ENCODE data around the gene ZNF267. TPM values are rescaled to one million over a fixed set of nuclear protein-coding genes. Genes with fewer than 3 reads are reported as not detected.
"Not testable (repeated sequence)": the region's sequence is repeated elsewhere in the genome, so short reads cannot be mapped to it uniquely, and the experiment has no call there.

The ZNF267 gene
- total RNA-seq (2014; rRNA removed; shearing (Covaris generic)), result 5.1 and 6.7 TPM in 2 replicates

- DNase-seq (ENCODE audit: low spot score), result peak; percentile 95
These were observed at the start of gene ZNF267 for GRCh38 chr16:31873556-31874365. Gene ZNF267, plus strand, starts transcription at chr16:31873807. Its CDS starts 160 bp downstream, at chr16:31873967.

GRCh38 chr16:31833047-31833446 is 40.6 kb upstream of the ZNF267 start:
- DNase-seq (ENCODE audit: low spot score), result no peak

GRCh38 chr16:31836396-31836795 is 37.2 kb upstream of the ZNF267 start:
- not testable (repeated sequence) for DNase-seq (ENCODE audit: low spot score)

- DNase-seq (ENCODE audit: low spot score), result no peak
These were observed 30.7 kb upstream of the ZNF267 start for GRCh38 chr16:31842864-31843263.

GRCh38 chr16:31848572-31848971 is 25.0 kb upstream of the ZNF267 start:
- DNase-seq (ENCODE audit: low spot score), result not testable (repeated sequence)

GRCh38 chr16:31853291-31853690 is 20.3 kb upstream of the ZNF267 start:
- DNase-seq (ENCODE audit: low spot score), result no peak

- DNase-seq (ENCODE audit: low spot score), result no peak
These were observed 13.1 kb upstream of the ZNF267 start for GRCh38 chr16:31860508-31860907.

DNA sequence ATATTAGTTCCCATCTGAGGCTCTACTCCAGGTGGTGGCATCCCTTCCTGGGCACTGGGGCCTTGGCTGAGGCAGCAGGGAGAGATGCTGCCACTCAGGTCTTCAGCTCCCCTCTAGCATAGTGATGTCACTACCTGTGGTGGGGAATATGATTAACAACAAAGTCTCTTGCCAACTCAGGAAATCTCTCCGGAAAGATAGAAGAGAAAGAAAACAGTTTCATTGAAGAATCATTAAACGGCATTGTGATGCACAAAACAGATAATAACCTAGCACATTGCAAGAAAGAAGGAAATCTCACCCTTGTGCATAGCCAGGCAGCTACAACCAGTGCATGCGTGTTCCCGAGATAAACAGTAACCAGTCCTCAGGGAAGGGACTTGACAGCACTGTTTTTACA is 12.2 kb upstream of the ZNF267 start:
- no peak for DNase-seq (ENCODE audit: low spot score)

- DNase-seq (ENCODE audit: low spot score), result no peak
These were observed 10.8 kb upstream of the ZNF267 start for GRCh38 chr16:31862761-31863160.

DNA sequence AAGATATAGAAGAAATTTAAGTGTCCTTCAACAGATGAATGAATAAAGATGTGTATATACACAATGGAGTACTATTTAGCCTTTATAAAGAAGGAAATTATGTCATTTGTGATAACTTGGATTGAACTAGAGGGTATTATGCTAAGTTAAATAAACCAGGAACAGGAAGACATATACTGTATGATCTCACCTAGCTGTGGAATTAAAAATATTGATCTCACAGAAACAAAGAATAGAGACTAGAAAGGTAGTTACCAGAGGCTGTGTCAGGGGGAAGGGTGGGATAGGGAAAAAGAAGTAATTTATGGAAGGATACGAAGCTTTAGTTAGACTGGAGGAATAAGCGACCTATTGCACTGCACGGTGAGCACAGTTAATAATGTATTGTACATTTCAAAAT is 5.4 kb upstream of the ZNF267 start:
- no peak for DNase-seq (ENCODE audit: low spot score)

DNA sequence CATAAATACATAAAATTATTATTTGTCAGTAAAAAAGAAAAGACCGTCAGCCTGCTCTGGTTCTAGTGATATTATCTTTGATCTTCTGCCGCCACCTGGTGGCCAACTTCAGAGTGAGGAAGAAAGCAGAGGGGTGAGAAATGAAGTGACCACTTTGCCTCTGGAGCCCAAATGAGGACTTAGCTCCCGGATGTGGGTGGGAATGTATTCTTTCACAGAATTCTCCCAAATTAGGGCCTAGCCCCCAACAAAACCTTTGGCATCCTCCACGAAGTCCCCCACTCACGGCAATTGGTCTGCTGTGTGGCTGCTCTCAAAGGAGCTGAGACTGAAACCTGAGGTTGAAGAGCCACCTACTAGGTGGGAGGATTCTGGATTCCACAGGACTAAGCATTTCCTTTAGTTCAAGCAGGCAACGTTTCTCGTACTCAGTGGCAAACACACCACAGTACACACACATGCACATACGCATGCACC is 4.9 kb upstream of the ZNF267 start:
- peak; percentile 86 for DNase-seq (ENCODE audit: low spot score)

DNA sequence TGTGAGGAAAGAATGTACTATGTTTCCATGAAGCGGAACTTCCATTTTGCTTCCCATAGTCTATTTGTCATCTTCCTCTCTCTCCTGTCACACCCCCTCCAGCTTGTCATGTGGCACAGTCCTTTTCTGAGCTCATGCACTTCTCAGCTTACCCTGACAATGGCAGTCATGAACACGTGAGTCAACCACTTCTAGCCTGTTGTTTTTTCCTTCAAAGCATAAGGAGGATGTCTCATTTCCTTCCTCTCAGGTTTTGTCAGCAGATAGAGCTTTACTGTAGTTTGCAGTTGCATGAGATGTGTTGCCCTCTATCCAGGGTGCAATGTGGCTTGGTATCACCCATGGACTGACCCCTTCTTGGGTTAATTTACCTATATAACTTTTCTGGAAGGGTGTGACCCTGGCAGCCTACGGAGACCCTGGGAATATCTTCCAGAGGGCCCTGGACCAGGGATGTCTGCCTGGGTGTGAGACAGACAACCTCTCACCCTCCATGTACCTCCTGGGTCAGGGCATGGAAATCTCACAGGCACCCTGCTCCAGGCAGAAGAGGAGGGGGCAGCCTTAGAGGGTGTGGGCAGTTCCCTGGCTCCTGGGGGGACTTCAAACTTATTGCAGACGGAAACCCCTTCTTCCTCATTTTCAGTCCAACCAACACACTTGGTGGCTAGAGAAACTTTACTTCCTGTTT is 4.0 kb upstream of the ZNF267 start:
- no peak for DNase-seq (ENCODE audit: low spot score)

- DNase-seq (ENCODE audit: low spot score), result no peak
These were observed 2.8 kb upstream of the ZNF267 start for GRCh38 chr16:31870809-31871208.

- DNase-seq (ENCODE audit: low spot score), result no peak
These were observed 2.1 kb upstream of the ZNF267 start for GRCh38 chr16:31871510-31871909.

DNA sequence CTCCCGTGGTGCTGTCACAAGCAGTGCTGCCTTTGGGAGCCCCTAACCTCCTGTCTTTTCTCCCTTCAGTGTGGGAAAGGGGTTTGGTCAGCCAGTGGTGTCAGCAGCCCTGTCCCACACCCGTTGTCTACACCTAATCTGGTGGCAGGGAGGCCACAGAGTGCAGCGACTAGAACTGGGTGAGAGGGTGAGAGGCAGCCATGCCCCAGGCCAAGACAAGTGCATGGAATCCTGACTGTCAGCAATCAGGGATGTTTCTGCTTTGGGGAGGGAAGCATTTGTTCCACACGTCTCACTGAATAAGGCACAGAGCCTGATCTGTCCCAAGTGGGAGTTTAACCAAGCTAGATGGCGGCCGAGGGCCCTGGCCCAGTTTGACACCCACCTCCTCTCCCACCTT is 1.4 kb upstream of the ZNF267 start:
- no peak for DNase-seq (ENCODE audit: low spot score)

GRCh38 chr16:31874366-31875111 is 932 bp downstream of the ZNF267 start:
- peak; percentile 71 for DNase-seq (ENCODE audit: low spot score)

GRCh38 chr16:31875112-31875803 is 1.7 kb downstream of the ZNF267 start:
- DNase-seq (ENCODE audit: low spot score), result no peak

- no peak for DNase-seq (ENCODE audit: low spot score)
These were observed 2.4 kb downstream of the ZNF267 start for GRCh38 chr16:31875928-31876547.

DNA sequence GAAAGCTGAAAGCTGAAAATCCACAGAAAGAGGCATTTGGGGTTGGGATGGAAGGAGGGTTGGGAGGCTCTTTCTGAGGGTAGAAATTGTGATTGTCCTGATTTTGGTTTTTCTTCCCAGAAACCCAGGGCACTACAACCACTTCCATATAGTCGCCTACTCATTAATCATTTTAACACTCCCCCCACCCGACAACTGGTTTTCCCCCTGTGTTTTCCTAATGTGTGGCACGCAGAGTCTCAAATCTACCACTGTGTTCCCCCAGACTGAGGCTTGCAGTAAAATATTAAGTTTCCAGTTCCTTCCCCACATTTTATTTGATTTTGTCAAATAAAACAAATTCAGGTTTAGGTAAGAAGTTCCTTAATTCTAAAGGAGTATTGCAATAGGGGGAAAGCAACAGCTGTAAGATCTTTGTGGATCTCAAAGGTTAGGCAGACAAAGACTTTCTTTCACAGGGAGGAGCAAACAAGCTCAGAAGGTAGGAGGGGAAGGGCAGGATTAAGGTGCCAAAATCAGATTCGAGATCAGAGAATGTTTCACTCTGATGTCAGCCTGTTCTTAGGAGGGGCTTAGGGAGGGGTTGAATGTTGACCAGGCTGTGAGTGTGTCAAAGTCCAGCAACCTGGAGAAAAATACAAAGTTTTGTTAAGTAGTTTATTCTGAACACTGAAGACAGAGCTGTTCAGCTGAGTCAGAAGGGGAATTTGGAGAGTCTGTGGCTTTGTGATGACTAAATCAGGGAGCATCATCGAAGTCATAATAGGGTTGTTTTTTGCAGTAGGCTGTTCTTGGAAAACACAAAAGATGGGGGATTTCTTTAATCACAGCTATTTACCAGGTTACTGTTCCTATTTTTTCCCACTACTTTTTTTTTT is 3.6 kb downstream of the ZNF267 start:
- DNase-seq (ENCODE audit: low spot score), result peak; percentile 20

All from HT-29 (cell line).